IMR-90 (cell line): ENCODE measurements around the gene HMCN1. TPM values are rescaled to one million over a fixed set of nuclear protein-coding genes. Genes with fewer than 3 reads are reported as not detected.

Experiments used
- ATAC-seq: fragments of 200-7000 bp; cut with Tn5 transposase; 2 replicates; pipeline ENCODE4 v1.9.1; 2020; ENCODE audit warnings: low read depth, mild to moderate bottlenecking, moderate library complexity
- BruUV-seq: library from RNA; stranded (reverse); fragments of 400-500 nt; replicated peaks from 2 replicates; lab custom pipeline; 2021; lab: Mats Ljungman, UMichigan
- CTCF ChIA-PET: fragments of 300-600 bp; formaldehyde crosslinking; extraction: SDS; loops from one replicate; lab custom pipeline; 2021; ENCODE audit warnings: antibody characterized with exemption; lab: Yijun Ruan, JAX
- POLR2A ChIA-PET: fragments of 300-600 bp; sonication (Branson Sonifier 250); formaldehyde crosslinking; loops from one replicate; lab custom pipeline; 2022; ENCODE audit warnings: antibody characterized with exemption; ENCODE audit not compliant: unreplicated experiment; lab: Charles Lee
- DNase-seq: peaks from one replicate; pipeline ENCODE4 v3.0.0; 2013
- H2AFZ ChIP-seq: replicated peaks from 2 replicates; pipeline ENCODE3; 2013; ENCODE audit warnings: low read length, mild to moderate bottlenecking; ENCODE audit not compliant: poor library complexity
- H2AK5ac ChIP-seq: 2 replicates; pipeline ENCODE4 v1.6.1; 2013; ENCODE audit warnings: low read depth, low read length, inconsistent platforms
- H2AK9ac ChIP-seq: replicated peaks from 2 replicates; pipeline ENCODE3; 2013; ENCODE audit warnings: mild to moderate bottlenecking, low read depth, low read length, moderate library complexity; ENCODE audit not compliant: poor library complexity
- H2BK120ac ChIP-seq: 2 replicates; pipeline ENCODE4 v1.6.1; 2013; ENCODE audit warnings: low read depth, low read length, inconsistent platforms
- H2BK15ac ChIP-seq: 3 replicates; pipeline ENCODE4 v1.6.1; 2013; ENCODE audit warnings: low read depth, low read length, inconsistent platforms
- H2BK20ac ChIP-seq: 2 replicates; pipeline ENCODE4 v1.6.1; 2013; ENCODE audit warnings: low read depth, mild to moderate bottlenecking, inconsistent platforms, low read length, moderate library complexity
- H2BK5ac ChIP-seq: 2 replicates; pipeline ENCODE4 v1.6.1; 2013; ENCODE audit warnings: mild to moderate bottlenecking, low read depth, low read length, inconsistent platforms; ENCODE audit not compliant: poor library complexity, severe bottlenecking
- H3K14ac ChIP-seq: replicated peaks from 2 replicates; pipeline ENCODE4 v1.6.1; 2013; ENCODE audit warnings: low read depth, low read length, inconsistent platforms
- H3K18ac ChIP-seq: 2 replicates; pipeline ENCODE4 v1.6.1; 2013; ENCODE audit warnings: low read depth, low read length, control low read depth
- H3K23ac ChIP-seq: 2 replicates; pipeline ENCODE4 v1.6.1; 2013; ENCODE audit warnings: low read depth, low read length, inconsistent platforms
- H3K27ac ChIP-seq: 2 replicates; pipeline ENCODE4 v1.5.1; 2013; ENCODE audit warnings: mild to moderate bottlenecking, control low read depth, low read length; ENCODE audit not compliant: insufficient read depth
- H3K27me3 ChIP-seq: 2 replicates; pipeline ENCODE4 v1.6.1; 2013; ENCODE audit warnings: low read length; ENCODE audit not compliant: control insufficient read depth, insufficient read depth
- H3K36me3 ChIP-seq: 2 replicates; pipeline ENCODE4 v1.6.1; 2013; ENCODE audit warnings: low read length, mixed read lengths; ENCODE audit not compliant: control insufficient read depth, insufficient read depth
- H3K4ac ChIP-seq: 2 replicates; pipeline ENCODE4 v1.6.1; 2013; ENCODE audit warnings: low read depth, low read length, inconsistent platforms
- H3K4me1 ChIP-seq: 2 replicates; pipeline ENCODE4 v1.6.1; 2013; ENCODE audit warnings: low read length, mixed read lengths; ENCODE audit not compliant: control insufficient read depth, insufficient read depth
- H3K4me2 ChIP-seq: 2 replicates; pipeline ENCODE4 v1.6.1; 2013; ENCODE audit warnings: low read depth, mild to moderate bottlenecking, control low read depth, low read length, moderate library complexity
- H3K4me3 ChIP-seq: 2 replicates; pipeline ENCODE4 v1.5.1; 2013; ENCODE audit warnings: low read depth, mild to moderate bottlenecking, control low read depth, low read length, moderate library complexity; ENCODE audit not compliant: insufficient read depth
- H3K56ac ChIP-seq: 2 replicates; pipeline ENCODE4 v1.6.1; 2013; ENCODE audit warnings: low read length, inconsistent platforms; ENCODE audit not compliant: insufficient read depth; ENCODE audit errors: extremely low read depth
- H3K79me1 ChIP-seq, 2 experiments: 2 replicates each; pipeline ENCODE4 v1.6.1; 2013; ENCODE audit warnings: low read length in 2 of 2, inconsistent platforms in 1 of 2, low read depth in 1 of 2
- H3K9ac ChIP-seq: 2 replicates; pipeline ENCODE4 v1.6.1; 2013; ENCODE audit warnings: low read depth, low read length, control low read depth
- H3K9me1 ChIP-seq: 2 replicates; pipeline ENCODE4 v1.6.1; 2013; ENCODE audit warnings: low read length, inconsistent platforms; ENCODE audit not compliant: insufficient read depth
- H3K9me3 ChIP-seq: 2 replicates; pipeline ENCODE4 v1.6.1; 2013; ENCODE audit warnings: low read length; ENCODE audit not compliant: control insufficient read depth, insufficient read depth
- H4K20me1 ChIP-seq: 2 replicates; pipeline ENCODE4 v1.6.1; 2013; ENCODE audit warnings: low read length, inconsistent platforms; ENCODE audit not compliant: insufficient read depth
- H4K5ac ChIP-seq: 2 replicates; pipeline ENCODE4 v1.6.1; 2013; ENCODE audit warnings: mild to moderate bottlenecking, low read depth, low read length, control low read depth
- H4K8ac ChIP-seq, 2 experiments: 2 replicates each; pipeline ENCODE4 v1.6.1; 2013; ENCODE audit warnings: low read depth in 2 of 2, low read length in 2 of 2, control low read depth in 1 of 2, inconsistent platforms in 1 of 2
- H4K91ac ChIP-seq: 2 replicates; pipeline ENCODE4 v1.6.1; 2013; ENCODE audit warnings: low read depth, low read length, inconsistent platforms; ENCODE audit not compliant: insufficient read depth
- BHLHE40 ChIP-seq: fragments of 150-350 bp; IDR thresholded peaks from 2 replicates; pipeline ENCODE4 v1.6.1; 2016; ENCODE audit warnings: mild to moderate bottlenecking, low read depth, low read length
- CEBPB ChIP-seq: IDR thresholded peaks from 2 replicates; pipeline ENCODE4 v1.6.1; 2012; ENCODE audit warnings: low read depth, low read length, improper control_type of control experiment
- CHD1 ChIP-seq: IDR thresholded peaks from 2 replicates; pipeline ENCODE4 v1.6.1; 2012; ENCODE audit warnings: low read depth, low read length, improper control_type of control experiment
- CTCF ChIP-seq: conservative IDR thresholded peaks from 2 replicates; pipeline ENCODE4 v1.5.1; 2012; ENCODE audit warnings: mild to moderate bottlenecking, low read depth, low read length, improper control_type of control experiment
- ELK1 ChIP-seq: fragments of 150-350 bp; IDR thresholded peaks from 2 replicates; pipeline ENCODE4 v1.6.1; 2016; ENCODE audit warnings: low read depth, mild to moderate bottlenecking, low read length, moderate library complexity, borderline replicate concordance
- FOS ChIP-seq: fragments of 150-350 bp; IDR thresholded peaks from 2 replicates; pipeline ENCODE4 v1.6.1; 2016; ENCODE audit warnings: low read depth, low read length
- MAFK ChIP-seq: IDR thresholded peaks from 2 replicates; pipeline ENCODE4 v1.6.1; 2012; ENCODE audit warnings: low read depth, low read length, improper control_type of control experiment
- MAZ ChIP-seq: IDR thresholded peaks from 2 replicates; pipeline ENCODE4 v1.6.1; 2012; ENCODE audit warnings: low read depth, mild to moderate bottlenecking, low read length, improper control_type of control experiment, moderate library complexity, borderline replicate concordance
- MXI1 ChIP-seq: IDR thresholded peaks from 2 replicates; pipeline ENCODE4 v1.6.1; 2012; ENCODE audit warnings: low read depth, mild to moderate bottlenecking, low read length, moderate library complexity, borderline replicate concordance
- NFE2L2 ChIP-seq: fragments of 150-350 bp; IDR thresholded peaks from 2 replicates; pipeline ENCODE4 v1.6.1; 2016; ENCODE audit warnings: low read depth, mild to moderate bottlenecking, low read length
- POLR2A ChIP-seq: IDR thresholded peaks from 2 replicates; pipeline ENCODE4 v1.6.1; 2012; ENCODE audit warnings: mild to moderate bottlenecking, low read depth, low read length
- RAD21 ChIP-seq: IDR thresholded peaks from 2 replicates; pipeline ENCODE4 v1.6.1; 2012; ENCODE audit warnings: low read length, improper control_type of control experiment
- RCOR1 ChIP-seq: IDR thresholded peaks from 2 replicates; pipeline ENCODE4 v1.6.1; 2012; ENCODE audit warnings: mild to moderate bottlenecking, low read length, improper control_type of control experiment; ENCODE audit not compliant: insufficient replicate concordance
- RFX5 ChIP-seq: IDR thresholded peaks from 2 replicates; pipeline ENCODE4 v1.8.0; 2012; ENCODE audit warnings: low read depth, mild to moderate bottlenecking, low read length, moderate library complexity
- SMC3 ChIP-seq: fragments of 150-350 bp; IDR thresholded peaks from 2 replicates; pipeline ENCODE4 v1.6.1; 2016; ENCODE audit warnings: low read depth, mild to moderate bottlenecking, antibody characterized with exemption, low read length, moderate library complexity
- USF2 ChIP-seq: fragments of 150-350 bp; IDR thresholded peaks from 2 replicates; pipeline ENCODE4 v1.6.1; 2017; ENCODE audit warnings: mild to moderate bottlenecking, antibody characterized with exemption, low read length, low read depth
- WGBS, 2 experiments: methylation state at CpG; one replicate each; pipeline versions ENCODE4 v1.1.5 to v1.1.7; 2013; ENCODE audit warnings: missing lambda C conversion rate in 2 of 2; ENCODE audit not compliant: insufficient read length in 1 of 2; ENCODE audit errors: extremely low coverage in 2 of 2; 5-methylcytosine and 5-hydroxymethylcytosine counted together
- dilution Hi-C: fragments of 300-500 bp; cut with HindIII; formaldehyde crosslinking; loops from one replicate; pipeline ENCODE4 v1.14.3; 2018; ENCODE audit warnings: low sequenced_read_pairs; ENCODE audit not compliant: unreplicated experiment
- in situ Hi-C: fragments of 300-500 bp; cut with MboI; formaldehyde crosslinking; loops from 3 replicates; pipeline ENCODE4 v1.14.3; 2019; ENCODE audit warnings: low sequenced_read_pairs, inconsistent platforms, mixed read lengths
- intact Hi-C: fragments of 100-400 bp; cut with micrococcal nuclease; formaldehyde crosslinking; loops from 2 replicates; pipeline ENCODE4 v1.10.0; 2022
- polyA plus RNA-seq, 3 experiments: library from polyadenylated mRNA; depleted of rRNA; stranded (reverse); fragments of >200 nt; gene quantifications; 2 replicates each; pipeline ENCODE4 v1.2.3, GENCODE V29; 2012; ENCODE audit warnings: low replicate concordance in 1 of 3
- total RNA-seq: library from RNA; depleted of rRNA; stranded (reverse); fragments of >200 nt; gene quantifications from 2 replicates; pipeline ENCODE4 v1.2.3, GENCODE V29; 2012

The HMCN1 gene
- total and polyA plus RNA-seq, 2 of the 4 experiments (the other 2 are of a cell fraction), result 6.1 to 11.7 TPM

GRCh38 chr1:186102547-186103148 is 368.5 kb downstream of the HMCN1 start:
- H2AK9ac ChIP-seq, result no peak overlapping the region
- no peak overlapping the region for H3K4me3 ChIP-seq
- no peak overlapping the region for H2BK15ac ChIP-seq
- intact Hi-C loops, result no loop called here
- no peak overlapping the region for H3K9ac ChIP-seq
- H2AK5ac ChIP-seq, result no peak overlapping the region
- H3K27ac ChIP-seq, result no peak overlapping the region
- no peak overlapping the region for H4K5ac ChIP-seq
- no peaks in the 10 kb centered on the region for H3K27me3 ChIP-seq
- no peak overlapping the region for H3K4ac ChIP-seq
- no peaks in the 10 kb centered on the region for H3K79me1 ChIP-seq
- dilution Hi-C loops, result no loop called here
- peak overlapping the region; percentile 67; the same call in 1 of the 2 replicates for H3K4me2 ChIP-seq
- no peak overlapping the region for H3K18ac ChIP-seq
- no peaks in the 10 kb centered on the region; the same call in 1 of the 2 replicates for H3K9me1 ChIP-seq
- 17% methylated on average over 1 of the region's 3 CpGs; no CpG with 5 or more reads in 1 of the 2 experiments for WGBS, 2 experiments
- DNase-seq (peak; percentile 89), ATAC-seq (peak; percentile 97)
- no peak overlapping the region for H3K23ac ChIP-seq
- no peaks in the 10 kb centered on the region for H3K36me3 ChIP-seq
- BruUV-seq, result no TSS peak
- H3K56ac ChIP-seq, result no peak overlapping the region
- H4K8ac ChIP-seq, result no peak overlapping the region
- in situ Hi-C loops, result no loop called here
- H2BK5ac ChIP-seq, result peak overlapping the region; percentile 86
- H3K9me3 ChIP-seq, result no peaks in the 10 kb centered on the region
- no peak for TF ChIP-seq RAD21
- TF ChIP-seq BHLHE40, result no peak
- peak; percentile 38 for TF ChIP-seq RCOR1
- TF ChIP-seq RFX5, result no peak
- no peak for TF ChIP-seq MAZ
- peak; percentile 4; the same call in 1 of the 2 replicates for TF ChIP-seq MAFK
- no peak for TF ChIP-seq CEBPB
- no peak for TF ChIP-seq ELK1
- no peak for TF ChIP-seq MXI1
- peak; percentile 39; the same call in 1 of the 2 replicates for TF ChIP-seq FOS
- TF ChIP-seq NFE2L2, result peak; percentile 58
- no peak for TF ChIP-seq CHD1
- no peak for TF ChIP-seq USF2
- no peak for TF ChIP-seq CTCF
- no peak for TF ChIP-seq SMC3
- TF ChIP-seq POLR2A, result no peak
- no peak overlapping the region for H4K91ac ChIP-seq
- H3K14ac ChIP-seq, result no peak overlapping the region
- 0 out of 2 replicates have a peak, but pooled peaks cover 2% of the 10 kb centered on the region for H3K4me1 ChIP-seq
- no peak overlapping the region for H2BK20ac ChIP-seq
- no peak overlapping the region for H2AFZ ChIP-seq
- ChIA-PET CTCF (no interaction called here), POLR2A (no interaction called here)
- no peaks in the 10 kb centered on the region for H4K20me1 ChIP-seq
- H2BK120ac ChIP-seq, result no peak overlapping the region
